Vagina (tissue), 2 donors: ENCODE data around the gene UBE2O.

ENCODE experiments used
- CTCF ChIP-seq, 3 experiments: fragments of 450-650 bp in 2 of 3; fragments of 200-600 bp in 1 of 3; sonication (generic) in 1 of 3; IDR thresholded peaks; one replicate each; pipeline ENCODE4 v1.5.1; 2017 to 2019; ENCODE audit warnings: antibody characterized with exemption in 3 of 3, mild to moderate bottlenecking in 2 of 3, moderate library complexity in 2 of 3
- POLR2A ChIP-seq, 2 donors: fragments of 450-650 bp; IDR thresholded peaks; one replicate each; pipeline ENCODE4 v1.6.1; 2017; ENCODE audit warnings: antibody characterized with exemption in 2 of 2, mild to moderate bottlenecking in 2 of 2, moderate library complexity in 2 of 2

GRCh38 chr17:76491271-76492122 lies 38.5 kb upstream of the UBE2O start:
- TF ChIP-seq POLR2A (IDR thresholded peaks at IDR 0.05) (no peak), CTCF (IDR thresholded peaks at IDR 0.05) (no peak)
